Measurements from ENCODE around the gene SH3GL2.
"Not testable (repeated sequence)": the region's sequence is repeated elsewhere in the genome, so short reads cannot be mapped to it uniquely, and the experiment has no call there.

The SH3GL2 gene

GRCh38 chr9:17760250-17760649 lies 181.4 kb downstream of the SH3GL2 start:
- no peak for DNase-seq

- no peak for DNase-seq
These were observed 183.3 kb downstream of the SH3GL2 start for GRCh38 chr9:17761984-17762676.

- no peak for DNase-seq
These were observed 185.4 kb downstream of the SH3GL2 start for GRCh38 chr9:17764306-17764705.

GRCh38 chr9:17765131-17765530 lies 186.3 kb downstream of the SH3GL2 start:
- not testable (repeated sequence) for DNase-seq

DNA sequence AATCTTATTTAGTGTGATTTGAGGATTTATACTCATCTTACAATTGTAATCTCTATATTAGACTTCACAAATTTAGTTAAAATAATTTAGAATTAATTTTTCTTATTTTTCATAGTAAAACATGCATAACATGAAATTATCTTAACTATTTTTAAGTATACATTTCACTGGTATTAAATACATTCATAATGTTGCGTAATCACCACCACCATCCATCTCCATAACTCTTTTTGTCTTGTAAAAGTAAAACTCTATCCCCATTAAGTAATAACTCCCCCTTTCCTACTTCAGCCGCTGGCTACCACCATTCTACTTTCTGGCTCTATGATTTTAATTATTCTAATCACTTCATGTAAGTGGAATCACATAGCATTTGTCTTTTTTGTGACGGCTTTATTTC lies 193.4 kb downstream of the SH3GL2 start:
- DNase-seq, result no peak

GRCh38 chr9:17775656-17776055 lies 196.8 kb downstream of the SH3GL2 start:
- no peak for DNase-seq

- no peak for DNase-seq
These were observed 197.9 kb downstream of the SH3GL2 start for GRCh38 chr9:17776735-17777134.

GRCh38 chr9:17777465-17777864 lies 198.6 kb downstream of the SH3GL2 start:
- DNase-seq, result no peak

DNA sequence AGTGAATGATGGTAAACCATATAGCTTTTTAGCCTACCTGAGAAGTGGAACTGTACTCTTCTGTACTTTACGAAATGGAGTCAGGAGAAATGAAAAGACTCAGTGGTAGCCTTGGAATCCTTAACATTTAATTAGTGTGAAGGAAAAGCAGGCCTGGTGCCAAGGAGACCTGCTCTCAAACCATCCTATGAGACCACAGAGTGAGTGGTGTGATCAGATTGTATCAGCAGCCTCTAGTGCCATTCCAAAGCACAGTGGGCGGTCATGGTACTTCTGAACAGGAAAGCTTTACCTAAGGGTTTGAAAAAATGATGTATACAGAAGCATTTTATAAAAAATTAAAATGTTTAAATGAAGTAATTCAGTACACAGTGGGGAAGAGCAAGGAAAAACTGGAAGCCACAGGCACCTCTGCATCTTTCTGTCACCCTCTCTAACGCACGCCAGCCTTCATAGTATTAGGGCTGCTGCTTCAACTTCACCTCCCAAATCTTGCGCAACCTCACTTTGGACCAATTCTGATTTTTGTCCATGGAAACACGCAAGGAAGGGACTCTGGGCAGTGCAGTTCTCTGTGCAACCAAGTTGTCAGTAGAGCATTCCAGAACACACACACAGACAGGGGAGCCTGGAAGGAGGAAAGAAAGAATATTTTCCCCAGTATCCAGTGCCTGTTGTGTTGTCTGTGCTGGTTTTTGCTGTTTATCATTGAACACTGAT lies 203.7 kb downstream of the SH3GL2 start:
- no peak for DNase-seq

GRCh38 chr9:17783227-17783626 lies 204.4 kb downstream of the SH3GL2 start:
- DNase-seq, result no peak

- no peak for DNase-seq
These were observed 210.4 kb downstream of the SH3GL2 start for GRCh38 chr9:17789316-17789715.

GRCh38 chr9:17793713-17794622 lies 215.1 kb downstream of the SH3GL2 start:
- DNase-seq, result no peak

DNA sequence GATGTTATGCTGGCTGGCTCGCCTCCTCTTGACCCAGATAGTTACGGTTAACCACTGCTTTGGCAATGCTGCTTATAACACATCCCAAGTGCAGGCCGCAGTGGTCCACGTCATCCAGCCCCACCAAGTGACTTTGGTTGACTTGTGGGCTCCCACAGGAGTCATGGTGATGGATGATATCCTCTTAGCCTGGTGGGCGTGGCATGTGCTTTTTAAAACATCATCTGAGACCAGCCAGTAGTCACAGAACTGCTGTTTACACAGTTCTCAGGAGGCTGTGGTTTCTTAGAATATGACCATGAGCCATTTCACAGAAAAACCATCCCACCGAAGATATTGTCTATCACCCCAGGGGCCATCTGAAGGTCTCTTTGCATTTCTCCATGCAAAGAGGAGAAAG lies 216.9 kb downstream of the SH3GL2 start:
- DNase-seq, result no peak

DNA sequence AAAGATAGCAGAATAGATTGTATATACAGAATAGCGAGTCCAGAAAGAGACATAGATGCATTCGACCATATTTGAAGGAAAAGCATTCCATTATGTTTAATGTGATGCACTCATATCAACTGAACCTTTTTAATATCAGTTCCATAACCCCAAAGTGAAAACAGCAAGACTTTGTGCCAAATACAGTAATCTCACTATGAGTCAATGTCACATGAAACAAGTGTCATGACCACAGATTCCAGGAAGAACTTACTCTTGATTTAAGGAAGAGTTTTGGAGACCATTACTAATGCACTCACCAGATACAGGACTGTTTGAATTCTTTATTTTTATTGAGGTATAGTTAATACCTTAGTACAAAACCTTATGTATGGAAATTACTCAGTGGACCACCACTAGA lies 220.5 kb downstream of the SH3GL2 start:
- no peak for DNase-seq

GRCh38 chr9:17800418-17800817 lies 221.6 kb downstream of the SH3GL2 start:
- DNase-seq, result no peak

GRCh38 chr9:17802249-17802857 lies 223.5 kb downstream of the SH3GL2 start:
- no peak for DNase-seq

DNA sequence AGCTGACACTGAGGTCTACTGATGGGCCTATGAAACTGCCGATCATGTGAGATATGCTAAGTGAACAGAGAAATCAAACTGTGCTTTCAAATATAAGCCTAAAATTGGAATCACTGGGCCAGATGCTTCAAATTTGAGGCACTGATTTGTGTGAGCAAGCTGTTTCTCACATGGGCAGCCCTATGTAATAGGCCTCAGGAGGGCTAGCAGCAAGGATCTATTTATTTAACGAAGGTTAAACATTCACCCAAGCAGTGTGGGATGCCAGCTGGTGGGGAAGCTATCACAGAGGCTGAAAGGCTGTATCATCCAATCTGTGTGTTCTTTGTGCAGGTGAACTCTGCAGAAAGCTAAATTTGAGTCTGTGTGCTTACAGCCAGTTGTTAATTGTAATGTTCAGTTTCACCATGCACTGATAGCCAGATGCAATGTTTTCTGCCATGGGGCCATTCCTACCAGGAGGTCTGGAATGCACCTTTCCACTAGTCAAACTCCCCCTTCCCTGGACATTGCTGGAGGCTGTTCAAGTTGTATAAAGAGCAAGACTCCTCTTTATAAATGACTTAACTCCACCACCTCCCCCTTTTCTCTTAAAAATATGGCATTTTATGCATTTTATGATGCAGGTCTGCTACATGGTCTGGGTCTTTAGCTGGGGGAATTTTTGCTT lies 228.9 kb downstream of the SH3GL2 start:
- DNase-seq, result no peak

DNA sequence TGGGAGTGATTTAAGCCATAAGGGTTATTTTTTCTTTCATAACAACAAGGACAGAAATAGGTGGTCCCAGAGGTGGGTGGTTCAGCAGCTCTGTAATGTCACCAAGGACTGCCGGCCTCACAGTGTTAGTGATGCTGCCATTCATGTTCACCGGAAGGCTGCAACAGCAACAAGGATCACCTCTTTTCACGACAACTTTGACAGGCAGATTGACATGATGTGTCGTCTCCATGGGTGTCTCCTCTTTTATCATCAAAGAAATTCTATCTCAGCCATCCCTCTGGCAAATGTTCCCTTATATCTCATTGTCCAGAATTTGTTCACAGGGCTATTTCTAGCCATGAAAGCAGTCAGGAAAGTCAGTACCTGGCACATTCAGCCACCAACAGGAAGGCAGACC lies 231.5 kb downstream of the SH3GL2 start:
- no peak for DNase-seq

DNA sequence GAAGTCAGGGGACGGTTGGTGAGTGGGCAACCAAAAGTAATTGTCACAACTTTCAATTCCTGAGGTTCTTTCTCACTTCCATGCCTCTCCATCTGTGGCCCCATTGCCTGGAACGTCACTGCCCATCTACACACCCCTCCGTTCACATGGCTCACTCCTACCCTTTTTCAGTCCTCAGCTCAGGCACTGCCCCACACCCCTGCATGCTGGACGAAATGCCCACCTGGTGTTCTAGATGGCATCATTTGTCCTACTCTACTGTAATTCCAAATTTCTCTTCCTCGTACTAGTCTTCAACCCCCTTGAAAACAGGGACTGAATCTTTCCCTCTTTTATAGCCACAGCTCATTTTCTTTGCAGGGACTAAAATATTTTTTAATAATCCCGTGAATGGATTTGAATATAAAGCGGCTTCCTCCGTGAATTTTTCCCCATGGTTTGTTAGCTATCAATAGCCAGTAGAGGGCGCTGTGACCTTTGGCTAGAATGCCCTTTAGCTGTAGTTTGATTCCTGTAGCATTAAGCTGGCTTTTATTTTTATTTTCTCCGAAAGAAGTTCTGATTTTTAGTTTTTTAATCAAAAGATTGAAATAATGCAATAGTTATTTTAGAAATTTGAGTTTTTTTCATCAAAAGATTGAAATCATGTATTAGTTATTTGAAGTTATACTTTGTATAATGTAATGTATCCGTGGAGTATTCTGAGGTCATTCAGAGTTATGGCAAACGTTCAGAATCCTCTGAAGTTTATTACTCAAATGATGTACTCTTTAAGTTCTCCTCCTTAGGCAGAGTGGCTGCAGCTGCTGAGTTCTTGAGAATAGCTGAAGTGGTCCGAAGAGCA lies 232.1 kb downstream of the SH3GL2 start:
- DNase-seq, result peak; percentile 51

DNA sequence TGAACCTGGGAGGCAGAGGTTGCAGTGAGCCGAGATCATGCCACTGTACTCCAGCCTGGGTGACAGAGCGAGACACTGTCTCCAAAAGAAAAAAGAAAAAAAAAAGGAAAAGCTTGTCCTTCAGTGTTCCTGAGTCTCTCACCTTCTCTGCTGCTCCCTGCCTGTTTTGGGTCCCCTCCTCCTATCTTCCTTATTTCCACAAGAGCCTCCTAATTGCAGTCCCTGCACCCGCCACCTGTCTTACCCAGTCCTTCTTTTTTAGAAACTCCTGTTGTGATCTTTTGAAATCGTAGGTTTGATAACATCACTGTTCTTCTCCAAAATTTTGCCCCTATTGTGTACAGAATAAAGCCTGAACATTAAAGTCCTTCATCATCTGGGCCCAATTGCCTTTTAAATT lies 234.9 kb downstream of the SH3GL2 start:
- DNase-seq, result no peak

DNA sequence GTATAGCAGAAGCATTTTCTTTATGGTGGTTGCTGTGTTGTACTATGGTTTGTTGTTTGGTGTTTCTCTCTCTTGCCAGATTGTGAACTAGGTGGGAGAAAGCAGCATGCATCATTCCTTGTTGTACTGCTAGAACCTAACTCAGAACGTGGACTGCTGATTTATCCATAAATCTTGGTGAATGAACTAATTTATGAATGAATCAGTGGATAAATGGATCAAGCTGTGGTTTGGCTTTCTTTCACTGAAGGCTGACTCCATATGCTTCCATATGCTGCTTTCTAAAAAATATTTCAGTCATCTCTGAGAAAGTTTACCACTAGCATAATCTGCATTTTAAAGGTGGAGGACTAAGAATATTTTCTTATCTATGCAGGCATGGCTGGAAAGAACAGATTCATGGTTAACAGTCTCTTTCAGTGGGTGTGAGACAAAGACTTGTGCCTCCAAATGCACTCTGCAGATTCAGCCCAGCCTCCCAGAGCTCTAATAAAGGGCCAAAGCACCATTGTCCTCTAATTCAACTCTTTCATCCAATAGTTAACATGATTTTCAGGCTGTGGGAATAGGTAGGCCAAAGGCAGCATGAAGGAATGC lies 237.7 kb downstream of the SH3GL2 start:
- DNase-seq, result no peak

Measured in activated CD4-positive, alpha-beta T cell treated with anti-CD3 and anti-CD28 coated beads for 48 hours (primary cell).